HG03442 (cell line): Measurements from ENCODE around the gene KCMF1.
"Not testable (repeated sequence)": the region's sequence is repeated elsewhere in the genome, so short reads cannot be mapped to it uniquely, and the experiment has no call there.

Experiments
- ATAC-seq: cut with Tn5 transposase; IDR thresholded peaks from one replicate; pipeline ENCODE4 v1.9.1; 2021; ENCODE audit warnings: mild to moderate bottlenecking, moderate library complexity; ENCODE audit not compliant: unreplicated experiment

KCMF1 gene

GRCh38 chr2:84970868-84971509 is at the start of gene KCMF1:
TSS of gene KCMF1 (plus strand) at chr2:84971161. CDS start at chr2:84971452, 291 bp downstream.
- ATAC-seq = peak; percentile 44

- no peak for ATAC-seq
Measured at GRCh38 chr2:84923009-84923408, 48.0 kb upstream of the KCMF1 start.

GRCh38 chr2:84924173-84925106 is 46.5 kb upstream of the KCMF1 start:
- peak; percentile 19 for ATAC-seq

- ATAC-seq = no peak
Measured at GRCh38 chr2:84925336-84925723, 45.6 kb upstream of the KCMF1 start.

- peak; percentile 84 for ATAC-seq
Measured at GRCh38 chr2:84925724-84926376, 45.1 kb upstream of the KCMF1 start.

- ATAC-seq = no peak
Measured at GRCh38 chr2:84927275-84927627, 43.7 kb upstream of the KCMF1 start.

- peak; percentile 55 for ATAC-seq
Measured at GRCh38 chr2:84931384-84931821, 39.6 kb upstream of the KCMF1 start.

- peak; percentile 36 for ATAC-seq
Measured at GRCh38 chr2:84938194-84938879, 32.6 kb upstream of the KCMF1 start.

GRCh38 chr2:84939426-84940087 is 31.4 kb upstream of the KCMF1 start:
- peak; percentile 74 for ATAC-seq

GRCh38 chr2:84940088-84940470 is 30.9 kb upstream of the KCMF1 start:
- no peak for ATAC-seq

- ATAC-seq = no peak
Measured at GRCh38 chr2:84940831-84941412, 30.0 kb upstream of the KCMF1 start.

- ATAC-seq = no peak
Measured at GRCh38 chr2:84942166-84942565, 28.8 kb upstream of the KCMF1 start.

- peak; percentile 31 for ATAC-seq
Measured at GRCh38 chr2:84942964-84943421, 28.0 kb upstream of the KCMF1 start.

- no peak for ATAC-seq
Measured at GRCh38 chr2:84944295-84944909, 26.6 kb upstream of the KCMF1 start.

GRCh38 chr2:84945838-84946203 is 25.1 kb upstream of the KCMF1 start:
- ATAC-seq = not testable (repeated sequence)

GRCh38 chr2:84946204-84947009 is 24.6 kb upstream of the KCMF1 start:
- peak; percentile 73 for ATAC-seq

- no peak for ATAC-seq
Measured at GRCh38 chr2:84947010-84947593, 23.9 kb upstream of the KCMF1 start.

GRCh38 chr2:84953535-84953934 is 17.4 kb upstream of the KCMF1 start:
- no peak for ATAC-seq
